Measurements from ENCODE around the gene ARHGAP4. TPM values are rescaled to one million over a fixed set of nuclear protein-coding genes. Genes with fewer than 3 reads are reported as not detected.

Gene ARHGAP4
- total and polyA plus RNA-seq, 10 of the 15 experiments (the other 5 are each of a cell fraction or from before 2014, with no cell fraction given) = 0.71 to 120 (median 44.3) TPM

DNA sequence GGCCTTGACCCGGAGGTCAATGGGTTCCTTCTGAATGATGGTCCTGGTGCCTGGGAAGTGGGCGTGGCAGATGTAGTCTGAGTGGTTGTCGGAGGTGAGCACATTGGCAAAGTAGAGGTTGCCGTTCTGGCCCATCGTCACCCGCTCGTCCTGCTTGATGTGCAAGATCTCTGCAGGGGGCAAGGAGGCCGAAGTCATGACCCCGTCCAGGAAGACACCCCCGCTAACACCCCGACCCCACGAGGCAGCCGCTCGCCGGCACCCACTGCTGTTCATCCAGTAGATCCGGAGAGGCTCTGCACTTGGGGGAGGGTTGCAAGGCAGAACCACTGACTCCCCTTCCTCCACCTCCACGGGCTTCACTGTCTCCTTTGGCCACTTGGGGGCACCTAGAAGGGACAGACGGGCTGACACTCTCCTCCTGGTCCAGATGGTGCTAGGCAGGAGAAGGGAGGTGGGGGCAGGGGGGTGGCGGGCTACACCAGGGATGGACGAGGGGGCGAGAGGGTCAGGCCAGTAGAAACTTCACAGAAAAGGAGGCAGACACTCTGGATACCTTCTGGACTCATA, 55.2 kb downstream of the ARHGAP4 start:
- Histone ChIP-seq H3K9ac (ENCODE audit: control insufficient read depth, insufficient read depth, low read length) (no peak overlapping the region), H2AFZ (ENCODE audit: control insufficient read depth, low read depth, low read length) (no peak overlapping the region), H3K4me3 (no peak overlapping the region), H3K4me1 (ENCODE audit: control insufficient read depth, insufficient read depth, low read length) (no peaks in the 10 kb centered on the region), H3K27ac (ENCODE audit: control insufficient read depth, insufficient read depth) (no peak overlapping the region), H4K20me1 (ENCODE audit: control insufficient read depth, insufficient read depth) (no peaks in the 10 kb centered on the region), H3K4me2 (ENCODE audit: control insufficient read depth, insufficient read depth) (no peak overlapping the region), H3K79me2 (ENCODE audit: control insufficient read depth, insufficient read depth, low read length) (no peaks in the 10 kb centered on the region), H3K9me3 (replicated peaks; ENCODE audit: control insufficient read depth, insufficient read depth, low read length) (no peaks in the 10 kb centered on the region), H3K27me3 (replicated peaks in 1 of 2; ENCODE audit: control insufficient read depth in 2 of 2, insufficient read depth in 2 of 2, low read length in 1 of 2) (peaks cover 2% of the 10 kb centered on the region in 2 experiments; a peak in 2 of 4 replicates), H3K36me3 (ENCODE audit: control insufficient read depth in 2 of 2, insufficient read depth in 2 of 2, low read length in 1 of 2) (no peaks in the 10 kb centered on the region)
- RAD21 ChIA-PET (ENCODE audit: unreplicated experiment) = no interaction called here
- in situ Hi-C loops (cut with MboI) = no loop called here
- FAIRE-seq (no peak), DNase-seq (ENCODE audit: low read depth, low spot score) (no peak), ATAC-seq (peak; percentile 38; the same call in 1 of the 3 replicates)
- TF ChIP-seq BRCA1 (IDR thresholded peaks at IDR 0.05; ENCODE audit: low read depth, low read length) = no peak
- no peak for TF ChIP-seq MYC (IDR thresholded peaks at IDR 0.05; ENCODE audit: insufficient read depth, insufficient read length, insufficient replicate concordance, low read length, severe bottlenecking)
- 0 out of 6 replicates have a peak, but pooled peaks of 1 of the 3 experiments have one; percentile 1 for TF ChIP-seq CTCF (IDR thresholded peaks at IDR 0.05 in 2 of 3, conservative IDR thresholded peaks at IDR 0.05 in 1 of 3; ENCODE audit: control insufficient read depth in 2 of 3, extremely low read depth in 1 of 3, insufficient read depth in 1 of 3, low read depth in 3 of 3, low read length in 3 of 3)
- TF ChIP-seq ASH2L (IDR thresholded peaks at IDR 0.05; ENCODE audit: borderline replicate concordance, low read depth) = no peak
- no peak for TF ChIP-seq SUZ12 (IDR thresholded peaks at IDR 0.05; ENCODE audit: unreplicated experiment)
- BruUV-seq (replicated peaks) = no TSS peak
- 23% methylated on average over 20 of the region's 21 CpGs for WGBS (ENCODE audit: insufficient coverage, insufficient replicate concordance, low lambda C conversion rate, missing lambda C conversion rate)
- SMC1A ChIA-PET (ENCODE audit: uncharacterized antibody, unreplicated experiment) = no interaction called here
- CTCF ChIA-PET = no interaction called here
- intact Hi-C loops (cut with micrococcal nuclease; ENCODE audit: unreplicated experiment) = no loop called here
- POLR2A ChIA-PET = no interaction called here

Data from GM12878 (cell line).